SW480 (cell line): ENCODE data around the gene TMEM69.
"Not testable (repeated sequence)": the region's sequence is repeated elsewhere in the genome, so short reads cannot be mapped to it uniquely, and the experiment has no call there.

ENCODE experiments used
- DNase-seq: peaks from one replicate; pipeline ENCODE4 v3.0.0-alpha.2; 2016; ENCODE audit warnings: low spot score

Gene TMEM69

DNA sequence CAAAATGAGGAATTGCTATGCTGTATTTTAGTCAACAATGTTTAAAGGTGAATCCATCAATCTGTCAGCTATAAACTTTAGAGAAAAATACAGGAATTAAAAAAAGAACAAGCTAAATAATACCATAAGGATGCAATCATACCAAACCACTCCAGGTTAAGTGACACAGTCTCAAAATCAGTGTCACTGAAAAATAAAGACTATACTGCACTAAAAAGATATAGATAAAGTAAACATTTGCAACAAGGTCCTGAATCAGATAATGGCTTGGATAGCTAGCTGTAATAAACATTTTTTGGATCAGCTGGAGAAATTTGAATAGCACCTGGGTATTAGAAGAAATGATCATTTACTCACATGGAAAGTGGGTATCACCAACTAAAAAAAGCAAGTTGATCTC, 9.5 kb upstream of the TMEM69 start:
- no peak for DNase-seq

DNA sequence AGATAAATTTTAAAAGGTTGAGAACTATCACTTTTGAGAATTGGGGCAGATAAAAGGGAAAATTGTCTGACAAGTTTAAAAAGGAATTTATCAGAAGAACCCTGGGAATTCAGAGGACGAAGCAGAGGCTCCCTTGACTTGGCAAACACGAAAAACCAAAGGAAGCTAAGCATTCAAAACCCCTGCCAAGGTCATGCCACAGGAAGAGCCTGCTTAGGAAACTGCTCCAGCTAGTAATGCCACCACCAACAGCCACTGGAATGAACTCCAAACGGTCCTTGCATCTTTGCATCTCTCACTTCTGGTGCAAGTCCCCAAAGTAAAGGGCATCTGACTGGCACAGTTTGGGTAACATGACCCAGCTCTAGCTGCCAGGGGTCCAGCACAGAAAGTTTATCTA, 8.9 kb upstream of the TMEM69 start:
- DNase-seq, result no peak

DNA sequence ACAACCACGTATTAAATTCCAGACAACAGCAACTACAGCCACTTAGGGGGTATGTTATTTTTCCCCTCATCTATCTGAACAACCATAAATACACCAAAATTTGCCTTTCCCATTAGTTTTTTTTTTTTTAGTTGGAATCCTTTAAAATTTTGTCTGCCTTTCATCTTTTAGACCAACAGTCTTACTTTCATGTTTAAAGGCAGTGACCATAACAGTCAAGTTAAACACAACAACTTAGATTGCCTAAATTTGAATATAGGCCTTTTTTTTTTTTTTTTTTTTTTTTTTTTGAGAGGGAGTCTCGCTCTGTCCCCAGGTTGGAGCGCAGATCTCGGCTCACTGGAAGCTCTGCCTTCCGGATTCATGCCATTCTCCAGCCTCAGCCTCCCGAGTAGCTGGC, 5.0 kb upstream of the TMEM69 start:
- DNase-seq, result no peak

DNA sequence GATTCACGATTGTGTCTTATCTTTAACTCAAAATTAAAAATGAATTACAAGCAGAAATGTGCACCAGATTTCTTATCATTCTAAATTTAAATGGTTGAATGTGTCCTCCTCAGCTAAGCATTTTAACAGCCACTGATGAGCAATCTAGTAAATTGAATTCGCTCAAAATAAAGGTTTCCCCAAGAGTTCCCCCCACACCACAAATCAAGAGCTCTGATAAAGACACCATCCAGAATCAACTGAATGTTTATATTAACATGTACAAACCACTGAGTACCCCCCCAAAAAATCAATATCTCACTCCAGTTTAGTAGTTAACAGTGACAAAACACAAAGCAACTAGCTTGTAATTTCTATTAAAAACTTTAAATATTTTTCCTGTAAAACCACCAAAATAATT, 3.6 kb upstream of the TMEM69 start:
- DNase-seq, result no peak

DNA sequence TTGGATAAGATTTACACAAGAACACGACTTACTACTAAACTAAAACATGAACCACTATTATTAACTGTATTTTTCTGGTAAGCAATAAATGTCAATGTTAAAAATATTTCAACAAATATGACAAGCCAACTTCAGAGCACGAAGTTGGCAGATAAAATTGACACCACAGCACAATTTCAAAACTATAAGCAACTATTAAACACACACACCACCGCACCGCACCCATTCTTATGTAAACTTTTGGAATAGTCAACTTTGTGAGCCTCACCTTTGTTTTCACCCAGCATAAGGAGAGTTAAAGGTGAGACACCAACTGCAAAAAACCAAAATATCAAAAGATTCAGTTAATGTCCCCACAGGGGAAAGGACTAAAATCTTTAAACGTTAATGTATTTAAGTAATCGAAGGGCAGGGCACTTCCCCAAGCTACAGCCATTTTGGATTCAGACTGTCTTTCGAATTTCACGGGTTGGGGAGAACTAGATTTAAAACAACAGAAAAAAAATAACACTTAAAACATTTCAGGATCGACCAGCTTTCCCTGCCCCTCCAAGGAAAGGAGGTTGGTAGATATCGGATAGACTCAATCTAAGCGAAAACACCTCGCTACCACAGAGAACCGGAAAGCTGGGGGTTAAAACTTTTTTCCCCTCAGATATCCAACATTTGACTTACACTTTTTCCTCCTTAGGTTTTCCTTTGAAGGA, 2.5 kb upstream of the TMEM69 start:
- no peak for DNase-seq

DNA sequence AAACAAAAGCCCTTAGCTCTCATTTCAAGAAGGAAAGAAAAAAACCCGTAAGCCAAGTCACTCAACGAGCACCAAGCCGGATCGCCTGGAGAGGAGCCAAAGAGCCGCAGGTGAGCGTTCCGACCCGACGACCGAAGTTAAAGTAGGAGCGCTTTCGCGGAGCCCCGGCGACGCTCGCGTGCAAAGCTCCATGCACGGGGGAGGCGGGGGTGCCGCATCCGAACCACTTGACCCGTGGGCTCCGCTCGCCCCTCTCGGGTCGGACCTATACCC, 2.0 kb upstream of the TMEM69 start:
- DNase-seq, result peak; percentile 52

DNA sequence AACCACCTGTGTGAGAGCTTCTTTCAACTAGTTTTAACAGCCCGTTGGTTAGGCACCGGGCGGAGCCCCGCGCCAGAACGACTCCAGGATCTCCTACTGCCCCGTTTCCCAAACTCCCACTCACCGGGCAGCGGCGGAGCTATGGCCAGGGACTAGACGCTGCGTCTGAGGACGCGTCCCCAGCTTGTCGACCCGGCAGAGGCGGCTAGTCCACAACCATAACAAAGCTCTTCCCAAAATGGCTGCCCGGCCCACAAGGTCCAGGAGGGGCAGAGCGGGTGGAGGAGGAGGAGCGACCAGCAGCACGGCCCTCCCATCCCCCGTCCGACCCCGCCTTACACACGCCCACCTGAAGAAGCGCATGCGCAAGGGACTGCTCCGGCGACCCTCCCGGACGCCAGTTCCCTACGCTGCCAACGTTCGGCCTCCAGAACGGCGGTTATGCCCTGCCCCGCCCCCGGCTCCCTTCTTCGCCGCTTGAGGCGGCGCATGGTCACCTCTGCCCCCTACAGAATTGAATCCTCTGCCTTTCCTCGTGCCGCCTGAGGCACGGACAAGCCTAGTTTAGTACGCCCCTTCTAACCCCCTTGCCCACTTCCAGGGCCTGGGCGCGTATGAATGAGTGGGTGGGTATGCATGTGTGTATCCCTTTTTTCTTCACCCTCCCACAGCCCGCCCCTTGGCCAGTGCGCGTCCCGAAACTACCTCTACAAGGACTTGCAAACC, 1.5 kb upstream of the TMEM69 start, which contains the start of gene GPBP1L1:
Gene GPBP1L1, minus strand, starts transcription at position 246 of the 726 bp plus-strand sequence. CDS start 27,446 bp downstream, outside the sequence.
- peak; percentile 95 for DNase-seq

DNA sequence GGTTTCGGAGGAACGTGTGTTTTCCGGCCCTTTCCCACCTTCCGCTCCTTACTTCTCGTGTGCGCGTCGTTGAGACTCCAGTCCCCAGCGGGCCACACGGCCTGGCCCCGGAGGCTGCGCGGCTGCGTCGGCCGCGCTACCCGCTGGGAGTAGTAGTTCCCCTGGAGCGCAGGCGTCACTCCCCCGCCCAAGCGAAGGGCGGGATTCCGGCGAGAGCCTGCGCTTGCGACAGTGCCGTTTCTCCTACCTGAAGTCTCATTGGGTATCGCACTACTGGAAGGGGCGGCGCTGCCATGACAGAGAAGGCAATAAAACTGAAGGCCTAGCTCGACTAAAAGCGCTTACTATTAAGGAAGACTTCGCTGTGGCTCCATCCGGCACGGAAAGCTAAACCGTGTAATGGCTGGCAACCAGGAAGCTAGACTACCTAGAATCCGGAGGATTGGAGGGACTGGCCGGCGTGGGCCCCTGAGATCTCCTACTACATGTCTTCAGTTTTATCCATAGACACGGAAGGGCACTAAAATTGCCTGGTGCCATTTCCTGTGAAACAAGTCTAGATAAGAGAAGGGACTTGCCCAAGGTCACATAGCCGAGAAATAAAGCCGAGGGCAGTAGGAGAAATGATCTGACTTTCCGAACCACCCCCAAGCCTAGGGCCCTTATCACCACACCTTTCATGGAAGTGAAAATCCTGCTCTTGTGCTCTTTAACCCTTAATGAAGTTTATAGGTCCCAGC, 797 bp upstream of the TMEM69 start:
- DNase-seq, result peak; percentile 98

DNA sequence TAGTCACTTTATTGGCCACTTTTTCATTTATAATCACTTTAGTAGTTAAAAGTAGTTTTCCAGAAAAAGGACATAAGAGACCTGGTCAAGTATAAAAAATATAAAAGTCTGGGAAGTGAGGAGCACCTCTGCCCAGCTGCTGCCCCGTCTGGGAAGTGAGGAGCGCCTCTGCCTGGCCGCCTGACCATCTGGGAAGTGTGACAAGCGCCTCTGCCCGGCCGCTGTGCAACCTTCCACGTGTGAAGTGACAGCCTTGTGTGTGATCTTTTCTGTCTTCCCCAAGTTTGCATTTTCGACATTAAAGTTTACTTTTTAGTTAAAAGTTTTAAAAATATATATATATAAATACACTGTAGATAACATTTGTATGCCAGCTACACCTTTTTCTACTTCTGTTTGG, 5.8 kb downstream of the TMEM69 start:
- DNase-seq, result not testable (repeated sequence)

DNA sequence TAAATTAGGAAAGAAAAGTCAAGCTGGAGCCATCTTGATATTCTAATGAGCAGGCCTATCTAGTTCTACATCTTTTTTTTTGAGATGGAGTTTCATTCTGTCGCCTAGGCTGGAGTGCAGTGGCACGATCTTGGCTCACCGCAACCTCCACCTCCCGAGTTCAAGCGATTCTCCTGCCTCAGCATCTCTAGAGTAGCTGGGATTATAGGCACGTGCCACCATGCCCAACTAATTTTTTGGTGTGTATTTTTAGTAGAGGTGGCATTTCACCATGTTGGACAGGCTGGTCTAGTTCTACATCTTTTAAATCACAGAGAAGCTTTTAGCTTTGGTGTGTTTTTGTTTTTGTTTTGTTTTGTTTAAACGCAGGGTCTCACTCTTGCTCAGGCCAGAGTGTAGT, 6.8 kb downstream of the TMEM69 start:
- no peak for DNase-seq

DNA sequence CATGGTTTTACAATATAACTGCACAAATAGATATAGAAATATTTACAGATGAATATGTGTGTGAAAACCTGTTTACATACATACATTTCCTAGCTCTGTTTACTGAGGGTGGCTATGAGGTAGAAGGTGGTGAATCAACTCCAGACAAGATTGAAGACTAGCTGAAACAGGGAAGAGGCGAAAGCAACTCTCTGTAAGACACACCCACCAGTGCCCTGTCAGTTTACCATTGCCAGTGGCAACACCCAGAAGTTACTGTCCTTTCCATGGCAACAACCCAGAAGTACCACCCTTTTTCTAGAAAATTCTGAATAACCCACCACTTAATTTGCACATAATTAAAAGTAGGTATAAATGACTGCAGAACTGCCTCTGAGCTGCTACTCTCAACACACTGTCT, 16.7 kb downstream of the TMEM69 start:
- DNase-seq, result no peak

DNA sequence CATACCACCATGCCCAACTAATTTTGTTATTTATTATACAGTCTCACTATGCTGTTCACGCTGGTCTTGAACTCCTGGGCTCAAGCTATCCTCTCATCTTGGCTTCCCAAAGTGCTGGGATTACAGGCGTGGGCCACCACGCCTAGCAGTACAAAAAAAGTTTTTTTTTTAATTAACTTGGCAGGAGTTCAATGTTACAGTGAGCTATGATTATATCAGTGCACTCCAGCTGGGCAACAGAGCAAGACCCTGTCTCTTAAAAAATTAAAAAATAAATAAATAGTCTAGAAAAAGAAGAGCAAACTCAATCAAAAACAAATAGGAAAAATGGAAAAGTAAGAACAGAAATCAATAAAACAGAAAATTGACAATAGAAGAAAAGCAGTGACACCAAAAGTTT, 25.7 kb downstream of the TMEM69 start:
- DNase-seq, result no peak

DNA sequence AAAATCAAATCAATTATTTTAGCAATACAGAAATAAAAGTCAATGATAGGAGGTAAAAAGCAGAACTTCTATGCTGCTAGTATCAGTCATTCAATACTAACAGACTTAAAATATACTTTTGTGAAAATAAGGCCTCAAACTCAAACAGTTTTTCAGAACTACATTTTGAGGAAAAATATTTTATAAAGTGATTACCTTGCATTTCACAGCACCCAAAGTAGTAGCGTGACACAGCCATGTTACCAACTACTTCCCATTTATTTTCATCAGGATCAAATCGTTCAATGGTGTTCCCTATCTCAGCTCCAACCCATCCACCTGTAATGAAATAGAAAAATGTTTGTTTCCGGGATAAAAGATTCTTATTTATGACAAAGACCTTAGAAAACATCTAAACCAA, 28.7 kb downstream of the TMEM69 start:
- DNase-seq, result no peak

DNA sequence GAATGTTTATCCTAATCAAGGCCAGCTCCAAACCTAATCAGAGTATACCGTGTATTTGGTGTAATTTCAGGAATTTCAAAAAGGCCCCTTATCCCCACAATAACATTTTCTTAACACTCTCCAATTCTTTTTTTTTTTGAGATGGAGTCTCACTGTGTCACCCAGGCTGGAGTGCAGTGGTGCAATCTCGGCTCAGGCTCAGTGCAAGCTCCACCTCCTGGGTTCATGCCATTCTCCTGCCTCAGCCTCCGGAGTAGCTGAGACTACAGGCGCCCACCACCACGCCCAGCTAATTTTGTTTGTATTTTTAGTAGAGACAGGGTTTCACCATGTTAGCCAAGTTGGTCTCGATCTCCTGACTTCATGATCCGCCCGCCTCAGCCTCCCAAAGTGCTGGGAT, 29.4 kb downstream of the TMEM69 start:
- not testable (repeated sequence) for DNase-seq

DNA sequence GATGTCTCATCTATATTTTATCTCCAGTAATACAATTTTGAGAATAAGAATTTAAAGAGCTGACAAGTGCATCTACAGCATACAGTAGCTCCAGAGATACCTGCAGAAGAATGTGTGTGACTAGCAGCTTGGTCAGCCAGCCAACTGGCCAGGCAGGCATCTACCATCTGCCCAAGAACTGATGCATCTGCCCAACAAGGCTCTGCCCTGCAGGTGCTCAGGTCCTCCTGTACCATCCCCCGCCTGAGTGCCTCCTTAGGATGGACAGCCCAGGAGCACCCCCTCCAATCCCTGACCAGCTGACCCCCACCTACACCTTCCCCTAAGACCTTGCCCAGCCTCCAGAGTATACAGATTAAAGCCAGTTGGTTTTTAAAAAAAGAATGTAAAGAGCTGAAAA, 30.3 kb downstream of the TMEM69 start:
- DNase-seq, result no peak

DNA sequence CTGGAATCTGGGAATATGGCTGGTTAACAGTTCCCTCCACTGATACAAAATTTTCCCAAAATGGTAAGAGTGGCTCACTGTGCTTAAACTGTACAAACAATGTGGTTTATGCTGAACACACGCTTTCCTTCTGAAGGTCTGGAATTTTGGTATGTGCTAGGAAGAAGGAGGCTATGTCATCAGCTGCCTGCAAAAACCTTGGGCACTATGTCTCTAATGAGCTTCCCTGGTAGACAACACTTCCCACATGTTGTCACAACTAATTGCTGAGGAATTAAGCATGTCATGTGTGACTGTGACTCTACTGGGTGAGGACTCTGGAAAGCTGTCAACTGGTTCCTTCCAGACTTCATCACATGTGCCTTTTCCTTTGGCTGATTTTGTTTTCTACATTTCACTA, 33.2 kb downstream of the TMEM69 start:
- no peak for DNase-seq

DNA sequence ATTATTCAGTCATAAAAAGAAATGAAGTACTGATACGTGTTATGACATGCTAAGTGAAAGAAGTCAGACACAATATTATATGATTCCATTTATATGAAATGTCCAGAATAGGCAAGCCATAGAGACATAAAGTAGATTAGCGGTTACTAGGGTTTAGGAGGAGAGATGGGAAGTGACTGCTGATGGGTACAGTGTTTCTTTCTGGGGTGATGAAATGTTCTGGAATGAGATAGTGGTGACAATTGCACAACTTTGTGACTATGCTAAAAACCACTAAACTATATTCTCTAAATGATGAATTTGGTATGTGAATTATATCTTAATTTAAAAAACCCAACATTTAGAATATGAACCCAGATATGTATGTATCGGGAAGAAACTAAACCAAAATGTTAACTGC, 34.8 kb downstream of the TMEM69 start:
- no peak for DNase-seq

DNA sequence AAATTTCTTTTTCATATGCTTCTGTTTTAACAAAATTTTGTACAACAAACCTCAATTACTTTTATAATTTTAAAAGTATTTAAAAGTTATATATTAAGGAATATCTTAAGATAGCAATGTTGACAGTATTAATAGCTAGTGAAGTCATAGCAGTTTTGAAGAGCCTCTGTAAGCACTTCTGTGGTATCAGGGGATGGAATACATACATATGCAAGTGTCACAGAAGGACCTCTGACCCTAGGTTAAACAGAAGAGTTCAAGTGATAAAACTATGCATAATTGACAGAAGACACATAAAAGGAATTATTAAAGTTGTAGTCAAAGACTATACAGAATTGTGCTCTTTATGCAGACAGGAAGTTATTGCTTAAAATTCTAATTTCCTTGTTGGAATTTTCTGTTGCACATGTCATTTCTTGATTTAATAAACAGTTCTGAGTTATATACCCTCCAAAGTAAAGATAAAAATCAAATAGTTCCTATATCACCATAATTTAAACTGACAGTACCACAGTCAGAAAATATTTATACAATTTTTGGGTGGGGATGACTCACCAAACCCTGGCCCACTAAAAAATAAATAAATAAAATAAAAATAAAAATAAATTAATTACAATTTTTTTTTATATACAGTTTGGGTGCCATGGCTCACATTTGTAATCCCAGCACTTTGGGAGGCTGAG, 35.4 kb downstream of the TMEM69 start:
- DNase-seq, result no peak

DNA sequence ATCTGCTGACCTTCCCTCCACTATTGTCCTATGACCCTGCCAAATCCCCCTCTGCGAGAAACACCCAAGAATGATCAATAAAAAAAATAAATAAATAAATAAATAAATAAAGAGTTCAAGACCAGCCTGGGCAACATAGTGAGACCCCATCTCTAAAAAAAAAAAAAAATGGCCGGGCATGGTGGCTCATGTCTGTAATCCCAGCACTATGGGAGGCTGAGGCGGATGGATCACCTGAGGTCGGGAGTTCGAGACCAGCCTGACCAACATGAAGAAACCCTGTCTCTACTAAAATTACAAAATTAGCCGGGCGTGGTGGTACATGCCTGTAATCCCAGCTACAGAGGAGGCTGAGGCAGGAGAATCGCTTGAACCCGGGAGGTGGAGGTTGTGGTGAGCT, 38.0 kb downstream of the TMEM69 start:
- not testable (repeated sequence) for DNase-seq

DNA sequence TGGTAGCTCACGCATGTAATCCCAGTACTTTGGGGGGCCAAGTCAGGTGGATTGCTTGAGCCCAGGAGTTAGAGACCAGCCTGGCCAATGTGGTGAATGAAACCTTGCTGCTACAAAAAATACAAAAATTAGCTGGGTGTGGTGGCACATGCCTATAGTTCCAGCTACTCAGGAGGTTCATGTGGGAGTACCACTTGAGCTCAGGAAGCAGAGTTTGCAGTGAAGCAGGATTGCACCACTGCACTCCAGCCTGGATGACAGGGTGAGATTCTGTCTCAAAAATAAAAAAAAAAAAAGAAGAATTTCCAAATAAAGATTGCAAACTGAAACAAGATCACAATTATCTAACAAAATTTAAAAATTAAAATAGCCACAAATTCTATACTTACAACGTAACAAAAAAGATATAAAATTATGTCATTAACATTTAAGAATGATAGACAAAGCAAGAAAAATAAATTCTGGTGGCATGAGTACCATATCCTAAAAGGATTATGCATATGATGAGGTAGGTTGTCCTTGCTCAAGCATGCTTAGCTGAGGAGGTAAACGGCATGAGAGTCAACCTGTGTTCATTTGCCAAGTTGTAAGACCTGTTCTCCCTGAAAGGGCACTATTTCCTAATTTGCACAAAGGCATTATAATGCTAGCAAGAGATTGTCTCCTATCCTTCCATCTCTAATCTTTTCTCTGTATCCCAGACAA, 42.2 kb downstream of the TMEM69 start:
- DNase-seq, result no peak

DNA sequence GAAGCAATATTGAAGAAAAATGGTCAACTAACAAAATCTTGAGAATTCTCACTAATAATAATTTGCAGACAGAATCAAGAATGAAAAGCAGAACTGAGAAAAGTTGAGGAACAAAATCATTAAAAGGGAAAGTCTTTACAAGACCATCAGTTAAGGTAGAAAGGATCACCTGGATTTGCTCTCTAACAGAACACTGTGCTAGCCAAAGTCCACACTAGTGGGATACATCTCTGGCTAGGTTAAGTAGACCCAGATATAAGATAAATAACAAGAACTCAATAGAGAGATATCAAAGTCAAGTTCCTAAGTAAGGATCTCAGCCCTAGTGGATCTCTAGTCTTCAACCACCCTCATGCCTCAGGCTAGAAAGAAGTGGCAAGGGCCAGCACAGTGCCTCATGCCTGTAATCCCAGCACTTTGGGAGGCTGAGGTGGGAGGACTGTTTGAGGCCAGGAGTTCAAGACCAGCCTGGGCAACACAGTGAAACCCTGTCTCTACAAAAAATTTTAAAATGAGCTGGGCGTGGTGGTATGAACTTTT, 42.9 kb downstream of the TMEM69 start:
- DNase-seq, result no peak

DNA sequence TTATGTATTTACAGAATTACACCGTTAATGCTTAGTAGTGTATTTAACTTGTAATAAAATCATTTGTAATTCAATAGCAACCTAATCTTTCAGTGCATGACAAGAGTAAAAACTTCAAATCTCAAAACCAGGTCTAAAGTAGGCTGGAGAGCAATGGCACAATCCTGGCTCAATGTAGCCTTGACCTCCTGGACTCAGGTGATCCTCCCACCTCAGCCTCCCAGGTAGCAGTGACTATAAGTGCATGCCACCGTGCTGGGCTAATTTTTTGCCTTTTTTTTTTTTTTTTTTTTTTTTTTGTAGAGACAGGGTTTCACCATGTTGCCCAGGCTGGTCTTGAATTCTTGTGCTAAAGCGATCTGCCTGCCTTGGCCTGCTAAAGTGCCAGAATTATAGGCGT, 51.2 kb downstream of the TMEM69 start:
- no peak for DNase-seq
